GM23338 (cell line): ENCODE data around the gene ZC3H8. TPM values are rescaled to one million over a fixed set of nuclear protein-coding genes. Genes with fewer than 3 reads are reported as not detected.

Experiments
- ATAC-seq: fragments of 200-7000 bp; cut with Tn5 transposase; 3 replicates; pipeline ENCODE4 v1.9.1; 2020
- DNase-seq: peaks from one replicate; pipeline ENCODE4 v3.0.0-alpha.2; 2015; ENCODE audit warnings: low spot score
- H2AFZ ChIP-seq: fragments of 200-600 bp; sonication (generic); 2 replicates; pipeline ENCODE4 v1.8.0; 2016; ENCODE audit warnings: antibody characterized with exemption, mild to moderate bottlenecking, moderate library complexity
- H3F3A ChIP-seq: fragments of 200-600 bp; sonication (generic); replicated peaks from 2 replicates; pipeline ENCODE4 v1.8.0; 2017; ENCODE audit warnings: antibody characterized with exemption, mixed run types, low read depth
- H3K27ac ChIP-seq: fragments of 200-600 bp; sonication (generic); 2 replicates; pipeline ENCODE4 v1.6.1; 2016; ENCODE audit warnings: low read depth
- H3K27me3 ChIP-seq: fragments of 200-600 bp; sonication (generic); 2 replicates; pipeline ENCODE4 v1.8.0; 2016; ENCODE audit warnings: mild to moderate bottlenecking, mixed run types, moderate library complexity; ENCODE audit not compliant: insufficient read depth
- H3K36me3 ChIP-seq: fragments of 200-600 bp; sonication (generic); 2 replicates; pipeline ENCODE4 v1.8.0; 2016; ENCODE audit warnings: mild to moderate bottlenecking; ENCODE audit not compliant: insufficient read depth
- H3K4me1 ChIP-seq: fragments of 200-600 bp; sonication (generic); 2 replicates; pipeline ENCODE4 v1.8.0; 2016; ENCODE audit warnings: mild to moderate bottlenecking, moderate library complexity; ENCODE audit not compliant: insufficient read depth
- H3K4me2 ChIP-seq: fragments of 200-600 bp; sonication (generic); 2 replicates; pipeline ENCODE4 v1.7.1; 2017; ENCODE audit warnings: mixed run types
- H3K4me3 ChIP-seq: fragments of 200-600 bp; sonication (generic); 2 replicates; pipeline ENCODE4 v1.6.1; 2016; ENCODE audit warnings: mixed run types
- H3K79me2 ChIP-seq: fragments of 200-600 bp; sonication (generic); replicated peaks from 2 replicates; pipeline ENCODE4 v1.8.0; 2017; ENCODE audit warnings: mild to moderate bottlenecking; ENCODE audit not compliant: insufficient read depth
- H3K9me2 ChIP-seq: fragments of 200-600 bp; sonication (generic); 2 replicates; pipeline ENCODE4 v1.8.0; 2017; ENCODE audit not compliant: insufficient read depth
- H4K20me1 ChIP-seq: fragments of 200-600 bp; sonication (generic); replicated peaks from 2 replicates; pipeline ENCODE4 v1.8.0; 2017; ENCODE audit warnings: mild to moderate bottlenecking; ENCODE audit not compliant: insufficient read depth
- H3K27ac Mint-ChIP-seq: 2 replicates; pipeline ENCODE4 v1.8.0; 2020; ENCODE audit warnings: inconsistent platforms, mild to moderate bottlenecking, moderate library complexity, mixed read lengths
- H3K27me3 Mint-ChIP-seq: 3 replicates; pipeline ENCODE4 v1.8.0; 2022; ENCODE audit warnings: low read depth, mild to moderate bottlenecking, moderate library complexity, mixed read lengths, inconsistent platforms; ENCODE audit not compliant: insufficient read depth, poor library complexity
- H3K36me3 Mint-ChIP-seq: 3 replicates; pipeline ENCODE4 v1.8.0; 2021; ENCODE audit warnings: low read depth, mild to moderate bottlenecking, inconsistent platforms, moderate library complexity, mixed read lengths
- H3K4me1 Mint-ChIP-seq: 3 replicates; pipeline ENCODE4 v1.8.0; 2020; ENCODE audit warnings: mild to moderate bottlenecking, inconsistent platforms, mixed read lengths
- H3K4me3 Mint-ChIP-seq: 3 replicates; pipeline ENCODE4 v1.8.0; 2021; ENCODE audit warnings: moderate library complexity, mild to moderate bottlenecking, inconsistent platforms, mixed read lengths
- H3K9me3 Mint-ChIP-seq: 3 replicates; pipeline ENCODE4 v1.8.0; 2020; ENCODE audit warnings: moderate library complexity, mild to moderate bottlenecking, inconsistent platforms, mixed read lengths
- CREB1 ChIP-seq: fragments of 250-450 bp; sonication (Bioruptor Pico); IDR thresholded peaks from 2 replicates; pipeline ENCODE4 v1.5.0; 2020; ENCODE audit warnings: low read depth, mild to moderate bottlenecking, moderate library complexity
- EZH2 ChIP-seq: fragments of 200-600 bp; sonication (generic); IDR thresholded peaks from one replicate; pipeline ENCODE4 v1.8.0; 2017; ENCODE audit warnings: antibody characterized with exemption, mild to moderate bottlenecking, low read depth; ENCODE audit not compliant: unreplicated experiment
- EZH2phosphoT487 ChIP-seq: fragments of 200-600 bp; sonication (generic); IDR thresholded peaks from one replicate; pipeline ENCODE4 v1.8.1; 2018; ENCODE audit warnings: antibody characterized with exemption; ENCODE audit not compliant: unreplicated experiment
- JUNB ChIP-seq: IDR thresholded peaks from one replicate; pipeline ENCODE4 v1.6.1; 2016; ENCODE audit warnings: antibody characterized with exemption; ENCODE audit not compliant: unreplicated experiment
- NANOG ChIP-seq: IDR thresholded peaks from 2 replicates; pipeline ENCODE4 v1.6.1; 2016; ENCODE audit warnings: antibody characterized with exemption, borderline replicate concordance
- POLR2AphosphoS5 ChIP-seq: IDR thresholded peaks from 2 replicates; pipeline ENCODE4 v1.6.1; 2016; ENCODE audit warnings: antibody characterized with exemption, low read depth
- STAT1 ChIP-seq: IDR thresholded peaks from one replicate; pipeline ENCODE4 v1.6.1; 2016; ENCODE audit warnings: antibody characterized with exemption; ENCODE audit not compliant: unreplicated experiment
- ZNF114 ChIP-seq: fragments of 250-450 bp; sonication (Bioruptor Pico); IDR thresholded peaks from 2 replicates; pipeline ENCODE4 v1.5.0; 2020; ENCODE audit warnings: mild to moderate bottlenecking, moderate library complexity
- ZNF331 ChIP-seq: fragments of 250-450 bp; sonication (Bioruptor Pico); IDR thresholded peaks from 2 replicates; pipeline ENCODE4 v1.5.0; 2020; ENCODE audit warnings: low read depth, mild to moderate bottlenecking, moderate library complexity
- polyA plus RNA-seq: library from polyadenylated mRNA; unstranded; fragments of >200 nt; fragmentation: Nextera tagmentation; extraction: Ambion mirVana; gene quantifications from 2 replicates; pipeline ENCODE4 v1.2.1, GENCODE V29; 2016
- total RNA-seq: library from RNA; depleted of rRNA; stranded (reverse); fragments of >200 nt; shearing (Covaris generic); gene quantifications from 2 replicates; pipeline ENCODE4 v1.2.3, GENCODE V29; 2014
- TF ChIP-seq, protein P1 (sequence below): IDR thresholded peaks from one replicate; pipeline ENCODE4 v1.6.1; 2018; ENCODE audit warnings: antibody characterized with exemption; ENCODE audit not compliant: unreplicated experiment
- TF ChIP-seq, protein P2 (sequence below): IDR thresholded peaks from 2 replicates; pipeline ENCODE4 v1.6.1; 2016; ENCODE audit warnings: antibody characterized with exemption
- TF ChIP-seq, protein P3 (sequence below), 2 experiments: fragments of 200-600 bp in 1 of 2; sonication (generic) in 1 of 2; conservative IDR thresholded peaks; 2 replicates each; pipeline versions ENCODE4 v1.5.1 to v1.6.1; 2016 to 2017; ENCODE audit warnings: antibody characterized with exemption in 2 of 2, low read depth in 2 of 2, mild to moderate bottlenecking in 2 of 2, moderate library complexity in 1 of 2
- TF ChIP-seq, protein P4 (sequence below): fragments of 250-450 bp; sonication (Bioruptor Pico); IDR thresholded peaks from 2 replicates; pipeline ENCODE4 v1.5.0; 2020; ENCODE audit warnings: mild to moderate bottlenecking, moderate library complexity

ZC3H8 gene
- total and polyA plus RNA-seq, 2 experiments from 2014 or later: 13.3 to 42.8 TPM

DNA sequence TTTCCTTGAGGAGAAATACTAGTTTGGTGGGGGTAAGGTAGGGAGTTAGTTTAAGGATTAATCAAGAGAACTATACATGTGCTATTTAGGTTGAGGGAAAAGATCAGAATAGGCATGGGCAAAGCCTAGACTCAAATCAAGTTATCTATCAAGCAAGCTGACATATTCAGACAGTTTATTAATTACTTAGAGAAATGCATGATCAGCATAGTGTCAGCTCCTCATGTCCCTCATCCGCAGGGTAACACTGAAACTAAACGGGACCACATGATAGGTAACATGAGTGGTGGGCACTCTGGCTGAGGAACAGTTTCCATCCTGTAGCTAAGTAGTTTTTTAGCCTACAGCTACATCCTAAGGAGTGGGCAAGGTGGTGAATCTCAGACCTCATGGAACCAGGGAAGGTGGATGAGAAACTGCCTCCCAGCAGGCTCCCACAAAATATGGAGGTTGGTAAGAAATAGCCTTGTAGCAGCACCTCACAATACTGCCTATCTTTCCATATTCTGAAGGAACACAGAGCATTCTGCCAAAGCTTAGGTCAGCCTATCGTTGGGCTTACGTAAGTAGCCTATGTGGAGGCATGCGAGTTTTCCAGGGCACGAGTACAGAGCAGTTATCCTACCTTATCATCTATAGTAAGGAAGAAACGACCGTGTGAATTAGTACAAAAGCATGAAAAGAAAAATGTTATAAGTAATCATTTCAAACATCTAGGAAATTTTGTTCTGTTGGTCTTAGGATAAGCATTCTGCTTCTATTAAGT is 39.0 kb upstream of the ZC3H8 start:
- H3K4me1 Mint-ChIP-seq: no peaks in the 10 kb centered on the region
- no peak overlapping the region for H3K27ac ChIP-seq
- ATAC-seq: no peak
- no peaks in the 10 kb centered on the region for H3F3A ChIP-seq
- no peak overlapping the region for H3K4me3 Mint-ChIP-seq
- TF ChIP-seq, protein P1, sequence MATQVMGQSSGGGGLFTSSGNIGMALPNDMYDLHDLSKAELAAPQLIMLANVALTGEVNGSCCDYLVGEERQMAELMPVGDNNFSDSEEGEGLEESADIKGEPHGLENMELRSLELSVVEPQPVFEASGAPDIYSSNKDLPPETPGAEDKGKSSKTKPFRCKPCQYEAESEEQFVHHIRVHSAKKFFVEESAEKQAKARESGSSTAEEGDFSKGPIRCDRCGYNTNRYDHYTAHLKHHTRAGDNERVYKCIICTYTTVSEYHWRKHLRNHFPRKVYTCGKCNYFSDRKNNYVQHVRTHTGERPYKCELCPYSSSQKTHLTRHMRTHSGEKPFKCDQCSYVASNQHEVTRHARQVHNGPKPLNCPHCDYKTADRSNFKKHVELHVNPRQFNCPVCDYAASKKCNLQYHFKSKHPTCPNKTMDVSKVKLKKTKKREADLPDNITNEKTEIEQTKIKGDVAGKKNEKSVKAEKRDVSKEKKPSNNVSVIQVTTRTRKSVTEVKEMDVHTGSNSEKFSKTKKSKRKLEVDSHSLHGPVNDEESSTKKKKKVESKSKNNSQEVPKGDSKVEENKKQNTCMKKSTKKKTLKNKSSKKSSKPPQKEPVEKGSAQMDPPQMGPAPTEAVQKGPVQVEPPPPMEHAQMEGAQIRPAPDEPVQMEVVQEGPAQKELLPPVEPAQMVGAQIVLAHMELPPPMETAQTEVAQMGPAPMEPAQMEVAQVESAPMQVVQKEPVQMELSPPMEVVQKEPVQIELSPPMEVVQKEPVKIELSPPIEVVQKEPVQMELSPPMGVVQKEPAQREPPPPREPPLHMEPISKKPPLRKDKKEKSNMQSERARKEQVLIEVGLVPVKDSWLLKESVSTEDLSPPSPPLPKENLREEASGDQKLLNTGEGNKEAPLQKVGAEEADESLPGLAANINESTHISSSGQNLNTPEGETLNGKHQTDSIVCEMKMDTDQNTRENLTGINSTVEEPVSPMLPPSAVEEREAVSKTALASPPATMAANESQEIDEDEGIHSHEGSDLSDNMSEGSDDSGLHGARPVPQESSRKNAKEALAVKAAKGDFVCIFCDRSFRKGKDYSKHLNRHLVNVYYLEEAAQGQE: no peak
- TF ChIP-seq ZNF114 (CRISPR knock-in tag) (no peak), EZH2phosphoT487 (no peak), CREB1 (no peak), JUNB (no peak), STAT1 (no peak), POLR2AphosphoS5 (no peak), ZNF331 (CRISPR knock-in tag) (no peak), EZH2 (no peak), NANOG (no peak)
- TF ChIP-seq, protein P2, sequence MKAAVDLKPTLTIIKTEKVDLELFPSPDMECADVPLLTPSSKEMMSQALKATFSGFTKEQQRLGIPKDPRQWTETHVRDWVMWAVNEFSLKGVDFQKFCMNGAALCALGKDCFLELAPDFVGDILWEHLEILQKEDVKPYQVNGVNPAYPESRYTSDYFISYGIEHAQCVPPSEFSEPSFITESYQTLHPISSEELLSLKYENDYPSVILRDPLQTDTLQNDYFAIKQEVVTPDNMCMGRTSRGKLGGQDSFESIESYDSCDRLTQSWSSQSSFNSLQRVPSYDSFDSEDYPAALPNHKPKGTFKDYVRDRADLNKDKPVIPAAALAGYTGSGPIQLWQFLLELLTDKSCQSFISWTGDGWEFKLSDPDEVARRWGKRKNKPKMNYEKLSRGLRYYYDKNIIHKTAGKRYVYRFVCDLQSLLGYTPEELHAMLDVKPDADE: no peak
- TF ChIP-seq, protein P3, sequence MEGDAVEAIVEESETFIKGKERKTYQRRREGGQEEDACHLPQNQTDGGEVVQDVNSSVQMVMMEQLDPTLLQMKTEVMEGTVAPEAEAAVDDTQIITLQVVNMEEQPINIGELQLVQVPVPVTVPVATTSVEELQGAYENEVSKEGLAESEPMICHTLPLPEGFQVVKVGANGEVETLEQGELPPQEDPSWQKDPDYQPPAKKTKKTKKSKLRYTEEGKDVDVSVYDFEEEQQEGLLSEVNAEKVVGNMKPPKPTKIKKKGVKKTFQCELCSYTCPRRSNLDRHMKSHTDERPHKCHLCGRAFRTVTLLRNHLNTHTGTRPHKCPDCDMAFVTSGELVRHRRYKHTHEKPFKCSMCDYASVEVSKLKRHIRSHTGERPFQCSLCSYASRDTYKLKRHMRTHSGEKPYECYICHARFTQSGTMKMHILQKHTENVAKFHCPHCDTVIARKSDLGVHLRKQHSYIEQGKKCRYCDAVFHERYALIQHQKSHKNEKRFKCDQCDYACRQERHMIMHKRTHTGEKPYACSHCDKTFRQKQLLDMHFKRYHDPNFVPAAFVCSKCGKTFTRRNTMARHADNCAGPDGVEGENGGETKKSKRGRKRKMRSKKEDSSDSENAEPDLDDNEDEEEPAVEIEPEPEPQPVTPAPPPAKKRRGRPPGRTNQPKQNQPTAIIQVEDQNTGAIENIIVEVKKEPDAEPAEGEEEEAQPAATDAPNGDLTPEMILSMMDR (conservative IDR thresholded peaks at IDR 0.05; ENCODE audit: low read depth in 2 of 2): no peak
- TF ChIP-seq, protein P4, sequence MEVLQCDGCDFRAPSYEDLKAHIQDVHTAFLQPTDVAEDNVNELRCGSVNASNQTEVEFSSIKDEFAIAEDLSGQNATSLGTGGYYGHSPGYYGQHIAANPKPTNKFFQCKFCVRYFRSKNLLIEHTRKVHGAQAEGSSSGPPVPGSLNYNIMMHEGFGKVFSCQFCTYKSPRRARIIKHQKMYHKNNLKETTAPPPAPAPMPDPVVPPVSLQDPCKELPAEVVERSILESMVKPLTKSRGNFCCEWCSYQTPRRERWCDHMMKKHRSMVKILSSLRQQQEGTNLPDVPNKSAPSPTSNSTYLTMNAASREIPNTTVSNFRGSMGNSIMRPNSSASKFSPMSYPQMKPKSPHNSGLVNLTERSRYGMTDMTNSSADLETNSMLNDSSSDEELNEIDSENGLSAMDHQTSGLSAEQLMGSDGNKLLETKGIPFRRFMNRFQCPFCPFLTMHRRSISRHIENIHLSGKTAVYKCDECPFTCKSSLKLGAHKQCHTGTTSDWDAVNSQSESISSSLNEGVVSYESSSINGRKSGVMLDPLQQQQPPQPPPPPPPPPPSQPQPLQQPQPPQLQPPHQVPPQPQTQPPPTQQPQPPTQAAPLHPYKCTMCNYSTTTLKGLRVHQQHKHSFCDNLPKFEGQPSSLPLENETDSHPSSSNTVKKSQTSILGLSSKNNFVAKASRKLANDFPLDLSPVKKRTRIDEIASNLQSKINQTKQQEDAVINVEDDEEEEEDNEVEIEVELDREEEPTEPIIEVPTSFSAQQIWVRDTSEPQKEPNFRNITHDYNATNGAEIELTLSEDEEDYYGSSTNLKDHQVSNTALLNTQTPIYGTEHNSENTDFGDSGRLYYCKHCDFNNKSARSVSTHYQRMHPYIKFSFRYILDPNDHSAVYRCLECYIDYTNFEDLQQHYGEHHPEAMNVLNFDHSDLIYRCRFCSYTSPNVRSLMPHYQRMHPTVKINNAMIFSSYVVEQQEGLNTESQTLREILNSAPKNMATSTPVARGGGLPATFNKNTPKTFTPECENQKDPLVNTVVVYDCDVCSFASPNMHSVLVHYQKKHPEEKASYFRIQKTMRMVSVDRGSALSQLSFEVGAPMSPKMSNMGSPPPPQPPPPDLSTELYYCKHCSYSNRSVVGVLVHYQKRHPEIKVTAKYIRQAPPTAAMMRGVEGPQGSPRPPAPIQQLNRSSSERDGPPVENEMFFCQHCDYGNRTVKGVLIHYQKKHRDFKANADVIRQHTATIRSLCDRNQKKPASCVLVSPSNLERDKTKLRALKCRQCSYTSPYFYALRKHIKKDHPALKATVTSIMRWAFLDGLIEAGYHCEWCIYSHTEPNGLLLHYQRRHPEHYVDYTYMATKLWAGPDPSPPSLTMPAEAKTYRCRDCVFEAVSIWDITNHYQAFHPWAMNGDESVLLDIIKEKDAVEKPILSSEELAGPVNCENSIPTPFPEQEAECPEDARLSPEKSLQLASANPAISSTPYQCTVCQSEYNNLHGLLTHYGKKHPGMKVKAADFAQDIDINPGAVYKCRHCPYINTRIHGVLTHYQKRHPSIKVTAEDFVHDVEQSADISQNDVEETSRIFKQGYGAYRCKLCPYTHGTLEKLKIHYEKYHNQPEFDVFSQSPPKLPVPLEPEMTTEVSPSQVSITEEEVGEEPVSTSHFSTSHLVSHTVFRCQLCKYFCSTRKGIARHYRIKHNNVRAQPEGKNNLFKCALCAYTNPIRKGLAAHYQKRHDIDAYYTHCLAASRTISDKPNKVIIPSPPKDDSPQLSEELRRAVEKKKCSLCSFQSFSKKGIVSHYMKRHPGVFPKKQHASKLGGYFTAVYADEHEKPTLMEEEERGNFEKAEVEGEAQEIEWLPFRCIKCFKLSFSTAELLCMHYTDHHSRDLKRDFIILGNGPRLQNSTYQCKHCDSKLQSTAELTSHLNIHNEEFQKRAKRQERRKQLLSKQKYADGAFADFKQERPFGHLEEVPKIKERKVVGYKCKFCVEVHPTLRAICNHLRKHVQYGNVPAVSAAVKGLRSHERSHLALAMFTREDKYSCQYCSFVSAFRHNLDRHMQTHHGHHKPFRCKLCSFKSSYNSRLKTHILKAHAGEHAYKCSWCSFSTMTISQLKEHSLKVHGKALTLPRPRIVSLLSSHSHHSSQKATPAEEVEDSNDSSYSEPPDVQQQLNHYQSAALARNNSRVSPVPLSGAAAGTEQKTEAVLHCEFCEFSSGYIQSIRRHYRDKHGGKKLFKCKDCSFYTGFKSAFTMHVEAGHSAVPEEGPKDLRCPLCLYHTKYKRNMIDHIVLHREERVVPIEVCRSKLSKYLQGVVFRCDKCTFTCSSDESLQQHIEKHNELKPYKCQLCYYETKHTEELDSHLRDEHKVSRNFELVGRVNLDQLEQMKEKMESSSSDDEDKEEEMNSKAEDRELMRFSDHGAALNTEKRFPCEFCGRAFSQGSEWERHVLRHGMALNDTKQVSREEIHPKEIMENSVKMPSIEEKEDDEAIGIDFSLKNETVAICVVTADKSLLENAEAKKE (CRISPR knock-in tag): no peak
- H2AFZ ChIP-seq: no peak overlapping the region
- no peak overlapping the region for H3K27ac Mint-ChIP-seq
- no peaks in the 10 kb centered on the region for H3K9me2 ChIP-seq
- no peaks in the 10 kb centered on the region for H3K79me2 ChIP-seq
- no peaks in the 10 kb centered on the region for H3K27me3 ChIP-seq
- no peak for DNase-seq
- H3K27me3 Mint-ChIP-seq: no peaks in the 10 kb centered on the region
- no peaks in the 10 kb centered on the region for H3K36me3 Mint-ChIP-seq
- H3K4me3 ChIP-seq: no peak overlapping the region
- H4K20me1 ChIP-seq: no peaks in the 10 kb centered on the region
- no peak overlapping the region for H3K4me2 ChIP-seq
- no peaks in the 10 kb centered on the region for H3K36me3 ChIP-seq
- H3K4me1 ChIP-seq: no peaks in the 10 kb centered on the region
- H3K9me3 Mint-ChIP-seq: no peaks in the 10 kb centered on the region
